ENCODE data around the gene DOK1. TPM values are rescaled to one million over a fixed set of nuclear protein-coding genes. Genes with fewer than 3 reads are reported as not detected.
A peak's percentile ranks its signal among the peaks of the same experiment; 100 is the strongest.

The DOK1 gene
- total RNA-seq, 1 experiment from 2014 or later: 6.2 TPM

- no peaks in the 10 kb centered on the region for H3K27me3 ChIP-seq (ENCODE audit: control insufficient read depth, insufficient read depth, low read length)
- ChIA-PET CTCF (no interaction called here), POLR2A (no interaction called here)
- H3K27ac ChIP-seq (ENCODE audit: low read length): no peak within 1 kb of the TSS
- ATAC-seq (no peak), DNase-seq (ENCODE audit: low read depth, low spot score) (no peak)
- H3K4me1 ChIP-seq (ENCODE audit: control insufficient read depth, insufficient read depth, low read length): peaks cover 6% of the 10 kb centered on the region
- TF ChIP-seq REST (IDR thresholded peaks at IDR 0.05; ENCODE audit: insufficient read depth in 1 of 2, low read depth in 2 of 2, low read length in 1 of 2) (no peak), SIN3A (IDR thresholded peaks at IDR 0.05; ENCODE audit: borderline replicate concordance, insufficient read depth, low read depth, low read length) (no peak), POLR2AphosphoS5 (IDR thresholded peaks at IDR 0.05; ENCODE audit: low read depth, low read length) (peak; percentile 48)
- BruUV-seq (replicated peaks): no TSS peak
- no peaks in the 10 kb centered on the region for H3K9me3 ChIP-seq (ENCODE audit: control insufficient read depth, insufficient read depth, low read depth, low read length)
- intact Hi-C loops (cut with micrococcal nuclease; ENCODE audit: unreplicated experiment) (no loop called here), in situ Hi-C loops (cut with HindIII; ENCODE audit: low pct_unique_long_range_greater_than_20kb, low sequenced_read_pairs) (no loop called here)
- peaks cover 3% of the 10 kb centered on the region for H3K36me3 ChIP-seq (ENCODE audit: control insufficient read depth, insufficient read depth, low read length)
- H3K4me3 ChIP-seq (ENCODE audit: low read depth in 2 of 2, low read length in 2 of 2): no peak within 1 kb of the TSS
Measured at GRCh38 chr2:74525717-74526648, 28.5 kb upstream of the DOK1 start, which contains the start of gene DQX1. Gene DQX1, minus strand, starts transcription at chr2:74526231. Its CDS starts 502 bp downstream, at chr2:74525729.

- intact Hi-C loops (cut with micrococcal nuclease; ENCODE audit: unreplicated experiment): no loop called here
- no peak overlapping the region for H3K27ac ChIP-seq (ENCODE audit: low read length)
- ATAC-seq (no peak), DNase-seq (ENCODE audit: low read depth, low spot score) (no peak)
- ChIA-PET POLR2A (no interaction called here), CTCF (no interaction called here)
- in situ Hi-C loops (cut with HindIII; ENCODE audit: low pct_unique_long_range_greater_than_20kb, low sequenced_read_pairs): no loop called here
- H3K27me3 ChIP-seq (ENCODE audit: control insufficient read depth, insufficient read depth, low read length): no peaks in the 10 kb centered on the region
- no TSS peak for BruUV-seq (replicated peaks)
- H3K9me3 ChIP-seq (ENCODE audit: control insufficient read depth, insufficient read depth, low read depth, low read length): no peaks in the 10 kb centered on the region
- no peak overlapping the region for H3K4me3 ChIP-seq (ENCODE audit: low read depth in 2 of 2, low read length in 2 of 2)
- peaks cover 6% of the 10 kb centered on the region for H3K4me1 ChIP-seq (ENCODE audit: control insufficient read depth, insufficient read depth, low read length)
- H3K36me3 ChIP-seq (ENCODE audit: control insufficient read depth, insufficient read depth, low read length): peaks cover 3% of the 10 kb centered on the region
- TF ChIP-seq REST (IDR thresholded peaks at IDR 0.05; ENCODE audit: insufficient read depth in 1 of 2, low read depth in 2 of 2, low read length in 1 of 2) (no peak), SIN3A (IDR thresholded peaks at IDR 0.05; ENCODE audit: borderline replicate concordance, insufficient read depth, low read depth, low read length) (no peak), CTCF (IDR thresholded peaks at IDR 0.05) (no peak), TCF7L2 (IDR thresholded peaks at IDR 0.05; ENCODE audit: low read depth, low read length) (no peak), POLR2AphosphoS5 (IDR thresholded peaks at IDR 0.05; ENCODE audit: low read depth, low read length) (no peak)
Measured at GRCh38 chr2:74526649-74527230, 27.8 kb upstream of the DOK1 start.

Measured in Panc1 (cell line).